Measurements from ENCODE around the gene SPINT1.

SPINT1 gene

GRCh38 chr15:40828447-40829036, 15.3 kb upstream of the SPINT1 start, which contains the start of gene PPP1R14D:
Gene PPP1R14D, minus strand, starts transcription at chr15:40828708. Its CDS starts 67 bp downstream, at chr15:40828641.
- no peaks in the 10 kb centered on the region for H3K36me3 ChIP-seq (ENCODE audit: control insufficient read depth, insufficient read depth, low read length)
- no peak within 1 kb of the TSS for H2AFZ ChIP-seq
- peaks cover 13% of the 10 kb centered on the region for H3K4me1 ChIP-seq
- no peak within 1 kb of the TSS for H3K4me2 ChIP-seq (ENCODE audit: low read length)
- no peak within 1 kb of the TSS for H3K27ac ChIP-seq
- no peak within 1 kb of the TSS for H3K9ac ChIP-seq
- H3K9me3 ChIP-seq (ENCODE audit: control insufficient read depth, low read length): no peaks in the 10 kb centered on the region
- H3K27me3 ChIP-seq (ENCODE audit: control insufficient read depth, insufficient read depth, low read length): no peaks in the 10 kb centered on the region
- H3K79me2 ChIP-seq: no peaks in the 10 kb centered on the region
- TF ChIP-seq, protein P1, sequence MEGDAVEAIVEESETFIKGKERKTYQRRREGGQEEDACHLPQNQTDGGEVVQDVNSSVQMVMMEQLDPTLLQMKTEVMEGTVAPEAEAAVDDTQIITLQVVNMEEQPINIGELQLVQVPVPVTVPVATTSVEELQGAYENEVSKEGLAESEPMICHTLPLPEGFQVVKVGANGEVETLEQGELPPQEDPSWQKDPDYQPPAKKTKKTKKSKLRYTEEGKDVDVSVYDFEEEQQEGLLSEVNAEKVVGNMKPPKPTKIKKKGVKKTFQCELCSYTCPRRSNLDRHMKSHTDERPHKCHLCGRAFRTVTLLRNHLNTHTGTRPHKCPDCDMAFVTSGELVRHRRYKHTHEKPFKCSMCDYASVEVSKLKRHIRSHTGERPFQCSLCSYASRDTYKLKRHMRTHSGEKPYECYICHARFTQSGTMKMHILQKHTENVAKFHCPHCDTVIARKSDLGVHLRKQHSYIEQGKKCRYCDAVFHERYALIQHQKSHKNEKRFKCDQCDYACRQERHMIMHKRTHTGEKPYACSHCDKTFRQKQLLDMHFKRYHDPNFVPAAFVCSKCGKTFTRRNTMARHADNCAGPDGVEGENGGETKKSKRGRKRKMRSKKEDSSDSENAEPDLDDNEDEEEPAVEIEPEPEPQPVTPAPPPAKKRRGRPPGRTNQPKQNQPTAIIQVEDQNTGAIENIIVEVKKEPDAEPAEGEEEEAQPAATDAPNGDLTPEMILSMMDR (IDR thresholded peaks at IDR 0.05): no peak
- H3K4me3 ChIP-seq (ENCODE audit: low read depth, low read length): no peak within 1 kb of the TSS

GRCh38 chr15:40829115-40829514, 14.7 kb upstream of the SPINT1 start:
- Histone ChIP-seq H3K36me3 (ENCODE audit: control insufficient read depth, insufficient read depth, low read length) (no peaks in the 10 kb centered on the region), H3K4me2 (ENCODE audit: low read length) (no peak overlapping the region), H3K4me3 (ENCODE audit: low read depth, low read length) (no peak overlapping the region), H3K27me3 (ENCODE audit: control insufficient read depth, insufficient read depth, low read length) (no peaks in the 10 kb centered on the region), H3K9ac (no peak overlapping the region), H3K9me3 (ENCODE audit: control insufficient read depth, low read length) (no peaks in the 10 kb centered on the region), H3K27ac (no peak overlapping the region), H3K4me1 (peaks cover 13% of the 10 kb centered on the region), H2AFZ (no peak overlapping the region), H3K79me2 (no peaks in the 10 kb centered on the region)
- TF ChIP-seq, protein P1 (IDR thresholded peaks at IDR 0.05): no peak

GRCh38 chr15:40830884-40831283, 13.0 kb upstream of the SPINT1 start:
- no peaks in the 10 kb centered on the region for H3K27me3 ChIP-seq (ENCODE audit: control insufficient read depth, insufficient read depth, low read length)
- H3K4me2 ChIP-seq (ENCODE audit: low read length): no peak overlapping the region
- no peak overlapping the region for H3K4me3 ChIP-seq (ENCODE audit: low read depth, low read length)
- H3K9me3 ChIP-seq (ENCODE audit: control insufficient read depth, low read length): no peaks in the 10 kb centered on the region
- no peaks in the 10 kb centered on the region for H3K79me2 ChIP-seq
- no peak overlapping the region for H3K27ac ChIP-seq
- H3K36me3 ChIP-seq (ENCODE audit: control insufficient read depth, insufficient read depth, low read length): no peaks in the 10 kb centered on the region
- no peak overlapping the region for H2AFZ ChIP-seq
- H3K4me1 ChIP-seq: peaks cover 9% of the 10 kb centered on the region
- TF ChIP-seq, protein P1 (IDR thresholded peaks at IDR 0.05): no peak
- no peak overlapping the region for H3K9ac ChIP-seq

DNA sequence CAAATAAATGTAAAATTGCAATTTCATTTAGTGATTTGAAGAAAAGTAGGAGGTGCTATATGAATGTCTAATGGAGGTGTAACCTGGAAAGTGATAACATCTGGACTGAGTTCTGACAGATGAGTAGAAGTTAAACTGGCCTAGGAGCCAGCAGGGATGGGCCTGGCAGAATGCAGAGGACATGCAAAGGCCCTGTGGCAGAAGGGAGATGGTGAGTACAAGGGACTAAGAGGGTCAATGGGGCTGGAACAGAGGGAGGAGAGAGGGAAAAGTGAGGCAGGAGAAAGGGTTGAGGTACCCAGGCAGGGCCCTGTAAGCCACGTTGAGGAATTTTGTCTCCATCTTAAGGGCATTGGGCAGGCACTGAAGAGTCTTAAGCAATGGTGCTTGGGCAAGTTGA, 12.0 kb upstream of the SPINT1 start:
- Histone ChIP-seq H3K9me3 (ENCODE audit: control insufficient read depth, low read length) (no peaks in the 10 kb centered on the region), H3K36me3 (ENCODE audit: control insufficient read depth, insufficient read depth, low read length) (no peaks in the 10 kb centered on the region), H3K4me1 (peaks cover under 1% of the 10 kb centered on the region), H3K4me3 (ENCODE audit: low read depth, low read length) (no peak overlapping the region), H2AFZ (no peak overlapping the region), H3K27ac (no peak overlapping the region), H3K9ac (no peak overlapping the region), H3K79me2 (no peaks in the 10 kb centered on the region), H3K4me2 (ENCODE audit: low read length) (no peak overlapping the region), H3K27me3 (ENCODE audit: control insufficient read depth, insufficient read depth, low read length) (no peaks in the 10 kb centered on the region)
- TF ChIP-seq, protein P1 (IDR thresholded peaks at IDR 0.05): no peak

GRCh38 chr15:40832903-40833302, 10.9 kb upstream of the SPINT1 start:
- H2AFZ ChIP-seq: no peak overlapping the region
- H3K27me3 ChIP-seq (ENCODE audit: control insufficient read depth, insufficient read depth, low read length): no peaks in the 10 kb centered on the region

More at GRCh38 chr15:40832903-40833302, 10.9 kb upstream of the SPINT1 start:
- H3K36me3 ChIP-seq (ENCODE audit: control insufficient read depth, insufficient read depth, low read length): no peaks in the 10 kb centered on the region
- TF ChIP-seq, protein P1 (IDR thresholded peaks at IDR 0.05): no peak
- H3K9me3 ChIP-seq (ENCODE audit: control insufficient read depth, low read length): no peaks in the 10 kb centered on the region
- H3K27ac ChIP-seq: peak overlapping the region; percentile 55
- no peak overlapping the region for H3K4me2 ChIP-seq (ENCODE audit: low read length)
- no peak overlapping the region for H3K9ac ChIP-seq
- no peaks in the 10 kb centered on the region for H3K4me1 ChIP-seq
- H3K4me3 ChIP-seq (ENCODE audit: low read depth, low read length): no peak overlapping the region
- H3K79me2 ChIP-seq: no peaks in the 10 kb centered on the region
